HepG2 (cell line): ENCODE measurements around the gene RPL27A.

ENCODE experiments used
- CTCF ChIP-seq: sonication (generic); formaldehyde crosslinking; IDR thresholded peaks from 2 replicates; pipeline ENCODE4 v1.5.0; 2020; ENCODE audit warnings: mild to moderate bottlenecking, missing genetic modification reagents, moderate library complexity
- POGZ ChIP-seq: sonication (generic); formaldehyde crosslinking; IDR thresholded peaks from 2 replicates; pipeline ENCODE4 v1.4.0; 2020; ENCODE audit warnings: mild to moderate bottlenecking, missing genetic modification reagents
- REST ChIP-seq, 2 experiments: IDR thresholded peaks; 2 replicates each; pipeline ENCODE4 v1.6.1; 2011 to 2012; ENCODE audit warnings: low read length in 2 of 2, borderline replicate concordance in 1 of 2, low read depth in 1 of 2, mild to moderate bottlenecking in 1 of 2, moderate library complexity in 1 of 2
- RXRA ChIP-seq: sonication (generic); formaldehyde crosslinking; IDR thresholded peaks from 2 replicates; pipeline ENCODE4 v1.5.1; 2020; ENCODE audit warnings: missing genetic modification reagents
- TCF7L2 ChIP-seq: IDR thresholded peaks from 2 replicates; pipeline ENCODE4 v1.6.1; 2011; ENCODE audit warnings: mild to moderate bottlenecking, low read depth, low read length, moderate library complexity
- TEF ChIP-seq: sonication (generic); formaldehyde crosslinking; IDR thresholded peaks from 2 replicates; pipeline ENCODE4 v1.5.0; 2020; ENCODE audit warnings: missing genetic modification reagents
- ZFP91 ChIP-seq: sonication (generic); formaldehyde crosslinking; IDR thresholded peaks from 2 replicates; pipeline ENCODE4 v1.9.0; 2022; ENCODE audit warnings: missing genetic modification reagents, mild to moderate bottlenecking, borderline replicate concordance
- ZNF101 ChIP-seq: sonication (generic); formaldehyde crosslinking; IDR thresholded peaks from 2 replicates; pipeline ENCODE4 v1.4.0; 2020; ENCODE audit warnings: mild to moderate bottlenecking, low read depth, missing genetic modification reagents, borderline replicate concordance
- ZNF274 ChIP-seq: sonication (generic); formaldehyde crosslinking; IDR thresholded peaks from 2 replicates; pipeline ENCODE4 v1.5.1; 2020; ENCODE audit warnings: mild to moderate bottlenecking, missing genetic modification reagents
- ZNF318 ChIP-seq: sonication (generic); formaldehyde crosslinking; IDR thresholded peaks from 2 replicates; pipeline ENCODE4 v1.4.0; 2020; ENCODE audit warnings: mild to moderate bottlenecking, missing genetic modification reagents
- ZNF777 ChIP-seq: sonication (generic); formaldehyde crosslinking; IDR thresholded peaks from 2 replicates; pipeline ENCODE4 v1.4.0; 2020; ENCODE audit warnings: missing genetic modification reagents

GRCh38 chr11:8684600-8685290 is 2.2 kb downstream of the RPL27A start:
- TF ChIP-seq TEF (CRISPR knock-in tag): no peak
- TF ChIP-seq ZNF777 (CRISPR knock-in tag): no peak
- no peak for TF ChIP-seq CTCF (CRISPR knock-in tag)
- no peak for TF ChIP-seq ZNF318 (CRISPR knock-in tag)
- no peak for TF ChIP-seq POGZ (CRISPR knock-in tag)
- no peak for TF ChIP-seq ZNF274 (CRISPR knock-in tag)
- no peak for TF ChIP-seq REST (IDR thresholded peaks at IDR 0.05; ENCODE audit: borderline replicate concordance in 1 of 2, low read depth in 1 of 2, low read length in 2 of 2)
- TF ChIP-seq ZNF101: no peak
- TF ChIP-seq ZFP91 (CRISPR knock-in tag): no peak
- TF ChIP-seq TCF7L2: no peak
- TF ChIP-seq RXRA (CRISPR knock-in tag): no peak
